HG03439 (cell line): ENCODE data around the gene SLC6A3.
"Not testable (repeated sequence)": the region's sequence is repeated elsewhere in the genome, so short reads cannot be mapped to it uniquely, and the experiment has no call there.

Source experiments
- ATAC-seq: cut with Tn5 transposase; IDR thresholded peaks from one replicate; pipeline ENCODE4 v1.9.1; 2021; ENCODE audit warnings: mild to moderate bottlenecking, moderate library complexity; ENCODE audit not compliant: unreplicated experiment

SLC6A3 gene

GRCh38 chr5:1478271-1479035 is 33.2 kb upstream of the SLC6A3 start:
- ATAC-seq: no peak

- no peak for ATAC-seq
Observed at GRCh38 chr5:1477341-1477740, 32.1 kb upstream of the SLC6A3 start.

DNA sequence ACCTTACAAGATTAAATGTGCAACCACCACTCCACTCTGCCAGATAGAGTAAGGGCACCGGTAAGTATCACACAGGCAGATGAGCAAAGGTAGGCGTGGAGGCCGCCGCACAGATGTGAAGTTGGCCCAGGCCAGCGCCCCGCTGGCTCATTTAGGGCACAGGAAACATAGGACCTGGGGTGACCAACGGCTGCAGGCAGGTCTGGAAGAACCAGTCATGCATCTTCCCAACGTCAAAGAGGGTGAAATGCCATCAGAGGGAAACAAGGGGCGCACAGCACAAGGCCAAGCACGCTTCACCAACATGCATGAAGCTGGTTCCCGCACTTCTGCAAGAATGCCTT is 31.7 kb upstream of the SLC6A3 start:
- ATAC-seq: no peak

- no peak for ATAC-seq
Observed at GRCh38 chr5:1476181-1476966, 31.1 kb upstream of the SLC6A3 start.

DNA sequence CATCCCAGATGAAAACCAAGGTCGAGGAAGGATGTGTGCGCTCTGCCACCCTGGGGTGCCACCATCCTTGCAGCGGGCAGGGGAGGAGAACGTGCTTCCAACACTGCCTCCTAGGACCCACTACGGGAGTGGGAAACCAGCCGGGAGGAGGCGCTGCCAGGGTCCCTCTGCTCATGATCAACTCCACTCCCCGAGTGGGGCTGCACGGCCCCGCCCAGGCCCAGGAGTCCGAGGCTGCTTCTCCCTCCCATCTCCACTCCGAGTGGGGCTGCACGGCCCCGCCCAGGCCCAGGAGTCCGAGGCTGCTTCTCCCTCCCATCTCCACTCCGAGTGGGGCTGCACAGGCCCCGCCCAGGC is 30.3 kb upstream of the SLC6A3 start:
- not testable (repeated sequence) for ATAC-seq

GRCh38 chr5:1474866-1475543 is 29.8 kb upstream of the SLC6A3 start:
- no peak for ATAC-seq

- no peak for ATAC-seq
Observed at GRCh38 chr5:1474183-1474839, 29.1 kb upstream of the SLC6A3 start.

DNA sequence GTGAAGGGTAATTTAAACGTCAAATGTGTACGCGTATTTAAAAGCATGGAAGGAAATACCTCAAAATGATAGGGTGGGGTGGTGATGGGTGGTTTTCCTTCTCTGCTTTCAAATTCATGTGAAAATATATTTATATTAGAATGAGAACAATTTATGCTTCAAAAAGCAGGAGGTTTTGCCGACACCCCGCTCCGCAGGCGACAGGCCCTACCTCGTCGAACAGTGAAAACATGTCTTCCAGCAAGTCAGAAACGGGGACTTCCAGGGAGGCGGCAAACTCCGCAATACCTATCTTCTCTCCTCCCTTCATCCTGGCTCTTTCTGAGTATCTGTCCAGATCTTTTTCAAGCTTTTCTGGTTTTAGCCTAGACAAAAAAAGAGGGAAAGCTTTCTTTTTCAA is 28.5 kb upstream of the SLC6A3 start:
- ATAC-seq: no peak

GRCh38 chr5:1472964-1473628 is 27.9 kb upstream of the SLC6A3 start:
- no peak for ATAC-seq

DNA sequence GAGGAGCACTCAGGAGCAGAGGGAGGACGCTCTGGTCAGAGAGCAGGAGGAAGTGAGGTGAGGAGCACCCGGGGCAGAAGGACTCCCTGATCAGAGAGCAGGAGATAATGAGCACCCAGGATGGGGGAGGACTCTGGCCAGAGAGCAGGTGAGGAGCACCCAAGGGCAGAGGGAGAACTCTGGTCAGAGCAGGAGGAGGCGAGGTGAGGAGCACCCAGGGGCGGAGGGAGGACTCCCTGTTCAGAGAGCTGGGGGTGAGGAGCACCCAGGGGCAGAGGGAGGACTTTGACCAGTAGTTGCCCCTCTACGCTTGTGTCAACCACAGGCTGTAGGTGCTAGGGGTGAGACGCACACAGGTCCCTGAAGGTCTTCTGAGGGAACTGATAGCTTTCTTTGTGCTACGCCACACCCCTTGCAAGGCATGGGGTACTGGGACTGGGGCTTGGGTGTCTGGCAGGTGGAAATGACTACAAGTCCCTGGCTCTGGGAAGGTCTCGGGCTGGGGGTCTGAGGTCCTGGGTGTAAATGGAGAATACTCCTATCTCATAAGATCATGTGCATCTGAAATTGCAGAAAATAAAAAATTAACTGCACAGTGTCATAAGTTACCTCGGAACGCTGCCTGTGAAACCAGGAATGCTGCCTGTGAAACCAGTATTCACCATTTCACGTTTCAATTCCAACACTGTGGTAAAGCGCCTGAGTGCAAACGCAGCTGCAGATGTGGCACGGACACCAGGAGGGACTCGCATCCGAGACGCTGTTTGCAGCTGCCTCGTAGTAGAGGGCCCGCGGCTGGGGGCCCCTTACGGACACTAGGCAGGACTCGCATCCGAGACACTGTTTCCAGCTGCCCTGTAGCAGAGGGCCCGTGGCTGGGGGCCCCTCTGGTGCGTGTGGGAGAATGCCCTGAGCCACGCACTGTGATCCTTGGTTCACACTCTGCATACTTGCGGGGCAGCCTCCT is 27.0 kb upstream of the SLC6A3 start:
- ATAC-seq: no peak

- ATAC-seq: no peak
Observed at GRCh38 chr5:1471240-1471853, 26.1 kb upstream of the SLC6A3 start.

GRCh38 chr5:1470762-1471211 is 25.5 kb upstream of the SLC6A3 start:
- ATAC-seq: no peak

- no peak for ATAC-seq
Observed at GRCh38 chr5:1468629-1469527, 23.6 kb upstream of the SLC6A3 start.

GRCh38 chr5:1468247-1468612 is 23.0 kb upstream of the SLC6A3 start:
- no peak for ATAC-seq

GRCh38 chr5:1467341-1468246 is 22.4 kb upstream of the SLC6A3 start:
- ATAC-seq: no peak

DNA sequence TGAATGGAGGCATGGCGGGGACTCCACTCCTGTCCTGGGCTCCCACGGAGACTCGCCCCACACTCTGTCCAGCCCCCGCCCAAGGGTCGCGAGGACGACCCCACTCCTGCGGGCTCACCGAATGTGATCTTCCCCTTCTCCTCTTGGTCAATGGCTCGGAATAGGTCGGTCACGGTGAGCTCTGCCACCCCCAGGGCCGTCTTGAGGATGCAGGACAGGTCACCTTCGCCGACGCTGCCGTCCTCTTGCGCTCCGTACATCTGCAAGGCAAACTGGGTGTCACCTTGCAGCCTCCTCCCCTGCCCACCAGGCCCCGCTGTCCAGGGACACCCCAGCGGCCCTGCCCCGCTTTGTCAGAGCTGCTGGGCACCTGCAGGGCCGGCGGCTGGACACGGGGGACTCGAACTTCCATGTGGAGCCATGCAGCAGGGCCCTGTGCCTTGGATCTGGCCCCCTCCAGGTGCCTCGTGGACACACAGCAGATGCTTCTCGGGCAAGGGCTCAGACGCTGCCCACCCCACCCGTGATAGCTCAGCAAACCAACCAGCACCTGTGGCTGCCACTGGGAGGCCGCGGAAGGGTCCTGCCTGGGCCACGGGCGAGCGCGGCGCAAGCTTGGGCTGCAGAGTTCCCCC is 21.5 kb upstream of the SLC6A3 start:
- ATAC-seq: no peak

DNA sequence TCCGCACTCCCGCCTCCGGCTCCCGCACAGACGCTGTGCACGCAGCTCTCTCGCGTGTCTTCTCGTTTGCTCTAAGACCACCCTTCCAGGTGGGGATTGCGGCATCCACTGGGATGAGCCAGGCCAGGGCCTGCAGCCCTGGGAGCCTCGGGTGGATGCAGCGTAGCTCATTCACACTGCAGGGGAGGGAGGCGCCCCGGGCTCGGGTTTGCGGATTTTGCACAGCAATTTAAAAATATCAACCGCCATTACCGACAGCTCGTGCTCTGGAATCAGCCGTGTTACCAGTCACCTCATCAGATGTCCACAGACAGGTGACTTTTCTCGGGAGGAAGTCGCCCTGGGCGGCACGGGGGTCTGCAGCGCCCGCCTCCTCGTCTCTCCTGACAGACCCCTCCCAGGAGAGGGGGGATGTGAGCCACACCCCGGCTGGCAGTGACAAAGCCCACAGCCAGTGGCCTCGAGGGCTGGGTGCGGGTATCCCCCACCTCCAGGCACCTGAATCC is 20.8 kb upstream of the SLC6A3 start:
- ATAC-seq: no peak
